ENCODE data around the gene KCNJ1.

Gene KCNJ1

GRCh38 chr11:128846985-128847384 is 20.1 kb downstream of the KCNJ1 start:
- DNase-seq = no peak

- no peak for DNase-seq
Measured at GRCh38 chr11:128845334-128845780, 21.7 kb downstream of the KCNJ1 start.

GRCh38 chr11:128843198-128843785 is 23.8 kb downstream of the KCNJ1 start:
- DNase-seq = no peak

- peak; percentile 63 for DNase-seq
Measured at GRCh38 chr11:128841461-128842072, 25.5 kb downstream of the KCNJ1 start.

GRCh38 chr11:128840783-128841182 is 26.3 kb downstream of the KCNJ1 start:
- DNase-seq = no peak

- DNase-seq = no peak
Measured at GRCh38 chr11:128840137-128840536, 27.0 kb downstream of the KCNJ1 start.

- DNase-seq = no peak
Measured at GRCh38 chr11:128839081-128839480, 28.0 kb downstream of the KCNJ1 start.

GRCh38 chr11:128837627-128838026 is 29.5 kb downstream of the KCNJ1 start:
- DNase-seq = no peak

- no peak for DNase-seq
Measured at GRCh38 chr11:128835741-128836430, 31.2 kb downstream of the KCNJ1 start.

GRCh38 chr11:128834157-128834556 is 32.9 kb downstream of the KCNJ1 start:
- DNase-seq = no peak

GRCh38 chr11:128832121-128832497 is 35.0 kb downstream of the KCNJ1 start:
- DNase-seq = no peak

- peak; percentile 89 for DNase-seq
Measured at GRCh38 chr11:128831174-128832120, 35.6 kb downstream of the KCNJ1 start.

GRCh38 chr11:128830290-128831173 is 36.6 kb downstream of the KCNJ1 start:
- no peak for DNase-seq

- no peak for DNase-seq
Measured at GRCh38 chr11:128828350-128828749, 38.7 kb downstream of the KCNJ1 start.

- DNase-seq = no peak
Measured at GRCh38 chr11:128827191-128827893, 39.8 kb downstream of the KCNJ1 start.

- no peak for DNase-seq
Measured at GRCh38 chr11:128825050-128825784, 41.9 kb downstream of the KCNJ1 start.

- DNase-seq = peak; percentile 74
Measured at GRCh38 chr11:128824191-128825049, 42.7 kb downstream of the KCNJ1 start.

GRCh38 chr11:128823753-128824152 is 43.3 kb downstream of the KCNJ1 start:
- no peak for DNase-seq

GRCh38 chr11:128822130-128822529 is 45.0 kb downstream of the KCNJ1 start:
- DNase-seq = no peak

GRCh38 chr11:128821556-128821955 is 45.5 kb downstream of the KCNJ1 start:
- no peak for DNase-seq

All from femur (tissue), 1 donor.